HG02759 (cell line): Measurements from ENCODE around the gene PPFIBP1.
A peak's percentile ranks its signal among the peaks of the same experiment; 100 is the strongest.
"Not testable (repeated sequence)": the region's sequence is repeated elsewhere in the genome, so short reads cannot be mapped to it uniquely, and the experiment has no call there.

Experiments used
- ATAC-seq: cut with Tn5 transposase; IDR thresholded peaks from one replicate; pipeline ENCODE4 v1.9.1; 2021; ENCODE audit warnings: mild to moderate bottlenecking, moderate library complexity; ENCODE audit not compliant: unreplicated experiment

PPFIBP1 gene

DNA sequence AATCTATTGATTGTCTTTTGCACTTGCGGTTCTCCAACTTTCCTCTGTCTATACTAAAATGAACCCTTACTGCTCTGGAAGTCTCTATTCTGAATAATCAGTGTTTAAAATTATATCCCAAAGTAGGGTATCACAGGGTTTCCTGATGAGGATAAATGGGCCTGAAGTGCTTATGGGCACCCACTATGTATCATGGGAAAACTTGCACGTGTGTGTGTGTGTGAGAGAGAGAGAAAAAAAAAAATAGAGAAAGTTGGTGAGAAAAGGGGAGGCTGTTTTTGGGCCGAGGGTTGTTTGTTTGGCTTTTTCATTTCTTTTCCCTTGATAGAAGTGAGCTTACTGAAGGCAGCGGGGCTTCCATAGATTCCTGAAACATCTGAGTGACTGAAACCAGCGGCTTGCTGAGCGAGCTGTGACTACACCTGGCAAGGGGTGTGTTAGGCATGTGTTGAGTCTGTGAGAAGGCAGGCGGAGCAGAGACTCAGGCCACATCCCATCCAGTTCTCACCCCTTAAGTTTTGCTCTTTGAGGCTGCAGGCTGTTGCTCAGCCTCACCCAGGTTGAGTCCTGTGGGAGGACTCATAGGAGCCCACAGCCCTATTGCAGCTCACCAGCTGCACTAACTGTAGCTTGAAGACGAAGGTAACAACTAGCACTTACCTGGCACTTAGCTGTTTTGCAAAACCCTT, 17.2 kb downstream of the PPFIBP1 start:
- ATAC-seq = no peak

- ATAC-seq = no peak
Measured at GRCh38 chr12:27542628-27543027, 18.6 kb downstream of the PPFIBP1 start.

- ATAC-seq = not testable (repeated sequence)
Measured at GRCh38 chr12:27544858-27545257, 20.9 kb downstream of the PPFIBP1 start.

DNA sequence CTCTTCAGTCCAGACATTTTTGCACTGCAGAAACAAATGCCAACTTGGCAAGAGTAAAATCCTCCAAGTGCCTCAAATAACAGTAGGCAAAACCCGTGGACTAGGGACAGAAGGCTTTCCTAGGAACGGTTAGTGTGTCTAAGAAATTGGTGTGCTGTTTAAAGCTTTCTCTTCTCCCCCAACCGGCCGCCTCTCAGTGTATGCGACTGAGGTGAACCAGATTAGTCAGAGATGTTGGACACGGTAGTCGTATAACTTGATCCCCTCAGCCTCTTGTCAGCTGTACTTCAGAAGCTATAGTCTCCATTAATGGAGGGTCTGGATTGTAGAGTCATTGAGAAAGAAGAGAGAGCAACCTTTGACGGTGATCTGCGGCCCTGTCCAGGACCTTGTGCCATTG, 21.7 kb downstream of the PPFIBP1 start:
- ATAC-seq = no peak

DNA sequence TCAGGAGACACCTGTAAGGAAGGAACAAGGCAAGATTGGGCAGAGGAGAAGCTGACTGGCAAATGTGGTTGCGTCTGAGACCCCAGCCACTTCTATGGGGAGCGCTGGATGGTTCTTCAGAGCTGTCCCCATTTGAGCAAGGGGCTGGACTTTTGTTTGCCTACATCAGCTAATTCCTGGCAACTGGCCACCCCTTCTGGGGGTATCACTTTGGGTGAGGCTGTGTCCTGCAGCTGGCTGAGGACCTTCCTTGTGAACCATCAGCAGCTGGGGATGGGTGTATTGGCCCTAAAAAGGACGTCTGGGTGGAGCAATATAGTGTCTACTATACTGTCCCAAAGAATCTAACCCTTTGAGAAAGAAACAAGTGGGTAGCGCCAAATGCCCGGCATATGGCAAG, 23.6 kb downstream of the PPFIBP1 start:
- no peak for ATAC-seq

DNA sequence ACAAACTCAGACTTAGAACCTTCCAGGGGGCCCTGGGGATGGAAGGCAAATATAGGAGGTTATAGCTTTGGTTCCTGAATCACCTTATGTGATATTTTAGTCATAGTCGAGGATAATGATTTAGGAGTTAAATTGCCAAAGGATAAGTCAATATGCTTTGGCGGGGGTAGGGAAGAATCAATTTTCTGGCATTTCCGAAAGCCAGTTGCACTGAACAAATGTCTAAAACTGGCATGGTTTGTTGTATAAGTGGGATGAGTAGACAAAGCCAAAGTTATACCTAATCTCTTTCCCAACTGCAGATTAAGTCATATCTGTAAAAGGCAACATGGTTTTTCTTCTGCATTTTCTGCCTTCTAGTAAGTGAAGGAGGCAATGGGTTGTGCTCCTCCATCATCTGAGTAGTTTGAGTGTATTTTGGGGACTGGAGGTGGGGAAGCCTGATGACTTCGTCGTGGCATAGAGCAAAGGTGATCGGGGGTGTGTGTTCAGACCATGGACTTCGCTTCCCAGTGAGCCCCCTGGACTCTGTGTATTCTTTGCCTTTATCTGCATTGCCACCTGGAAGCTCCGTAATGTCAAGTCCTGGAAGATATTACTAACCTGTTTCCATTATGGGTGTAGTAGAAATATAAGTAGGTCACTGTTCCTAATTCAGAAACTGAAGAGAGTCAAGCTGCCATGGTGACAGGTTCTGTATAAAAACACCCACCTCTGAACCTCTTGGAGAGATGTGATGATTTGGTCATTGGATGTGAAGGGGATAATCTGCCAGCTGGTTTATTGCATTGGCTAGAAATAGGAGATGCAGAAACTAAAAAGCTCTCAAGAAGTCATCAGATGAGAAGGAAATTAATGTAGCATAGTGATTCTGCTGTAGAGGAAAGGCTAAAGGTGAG, 24.5 kb downstream of the PPFIBP1 start:
- no peak for ATAC-seq

- no peak for ATAC-seq
Measured at GRCh38 chr12:27549236-27549800, 25.3 kb downstream of the PPFIBP1 start.

DNA sequence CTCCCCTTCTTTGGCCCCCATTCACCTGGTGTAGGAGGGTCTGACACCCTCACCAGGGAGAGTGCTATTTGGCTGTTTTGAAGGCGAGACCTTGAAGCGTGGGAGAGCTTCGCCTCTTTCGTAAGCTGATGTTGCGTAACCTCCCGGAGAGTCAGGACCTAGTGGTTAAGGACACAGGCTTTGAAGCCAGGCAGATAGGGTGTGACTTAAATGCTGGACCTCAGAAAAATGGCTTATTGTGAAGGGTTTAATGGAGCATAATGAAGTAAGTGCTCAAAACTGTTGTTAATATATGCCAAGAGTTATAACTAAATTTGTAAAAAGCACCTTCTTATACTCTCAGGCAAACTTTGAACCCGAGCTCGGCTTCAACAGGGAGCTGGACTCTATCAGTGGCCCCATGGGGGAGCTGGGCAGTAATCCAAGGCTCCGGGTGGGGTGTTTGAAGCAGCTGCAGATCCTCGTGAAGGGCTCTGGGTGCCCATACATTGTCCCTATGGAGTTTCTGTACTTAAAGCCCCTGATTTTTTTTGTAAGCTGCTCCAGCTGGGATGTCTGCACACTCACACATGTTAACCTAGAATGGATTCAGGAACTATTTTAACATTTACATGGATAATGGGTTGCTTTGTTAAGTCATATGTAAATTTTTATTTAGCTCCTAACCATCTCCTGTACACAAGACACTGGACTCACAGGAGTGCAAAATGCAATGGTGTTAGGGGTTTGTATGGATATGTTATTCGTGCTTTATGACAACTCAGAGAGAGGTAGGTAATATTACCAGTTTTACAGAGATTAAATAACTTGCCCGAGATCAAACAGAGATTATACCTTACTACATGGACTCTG, 26.0 kb downstream of the PPFIBP1 start:
- no peak for ATAC-seq

DNA sequence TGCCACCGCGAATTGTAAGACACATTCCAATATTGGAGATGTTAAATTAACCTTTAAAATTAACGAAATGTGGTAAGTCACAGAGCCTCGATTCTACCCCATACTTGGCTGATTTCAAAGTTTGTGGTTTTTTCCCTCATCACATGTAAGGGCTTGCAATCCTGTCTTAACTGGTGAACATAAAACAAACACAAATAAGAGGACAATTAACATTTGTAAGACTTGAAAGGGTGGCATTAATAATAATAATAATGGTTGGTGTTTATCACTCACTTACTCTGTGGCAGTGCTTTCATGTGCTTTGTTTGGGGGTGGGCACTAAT, 26.6 kb downstream of the PPFIBP1 start:
- no peak for ATAC-seq

GRCh38 chr12:27551172-27551840, 27.3 kb downstream of the PPFIBP1 start:
- ATAC-seq = no peak

- ATAC-seq = no peak
Measured at GRCh38 chr12:27552235-27552634, 28.2 kb downstream of the PPFIBP1 start.

GRCh38 chr12:27552886-27553560, 29.0 kb downstream of the PPFIBP1 start:
- ATAC-seq = peak; percentile 73

GRCh38 chr12:27553941-27554340, 29.9 kb downstream of the PPFIBP1 start:
- no peak for ATAC-seq

GRCh38 chr12:27554421-27555186, 30.6 kb downstream of the PPFIBP1 start:
- ATAC-seq = no peak

GRCh38 chr12:27555361-27555760, 31.4 kb downstream of the PPFIBP1 start:
- no peak for ATAC-seq

- no peak for ATAC-seq
Measured at GRCh38 chr12:27555925-27556778, 32.1 kb downstream of the PPFIBP1 start.

DNA sequence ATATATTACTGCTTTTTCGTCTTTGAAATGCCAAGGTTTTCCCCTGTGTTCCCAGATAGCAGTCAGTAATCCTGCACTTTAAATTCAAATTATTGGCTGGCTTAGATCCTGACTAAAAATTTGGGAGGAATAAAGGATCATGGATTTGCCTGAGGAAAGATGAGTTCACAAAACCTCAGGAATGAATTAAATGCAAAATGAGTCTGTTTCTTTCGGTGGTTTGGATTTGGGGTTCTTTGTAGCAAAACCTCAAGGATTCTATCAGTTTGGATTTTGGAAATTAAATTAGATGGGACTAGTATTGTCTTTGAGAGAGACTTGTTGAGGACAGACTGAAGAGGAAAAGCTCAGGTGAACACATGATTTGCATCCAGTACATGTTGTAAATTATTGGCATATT, 36.1 kb downstream of the PPFIBP1 start:
- no peak for ATAC-seq
